Measurements from ENCODE around the gene CHRNA1. TPM values are rescaled to one million over a fixed set of nuclear protein-coding genes. Genes with fewer than 3 reads are reported as not detected.
A peak's percentile ranks its signal among the peaks of the same experiment; 100 is the strongest.

Gene CHRNA1
- total RNA-seq (2014; rRNA removed) (0.23 and 1.8 TPM in 2 replicates), Bru-seq, nascent RNA (percentile 16 among the genes with signal in this experiment), BruChase-seq, experiment 1, labeled RNA remaining after a 6-hour chase (percentile 16 among the genes with signal in this experiment), BruChase-seq, experiment 2, labeled RNA remaining after a 2-hour chase (percentile 22 among the genes with signal in this experiment)
- long read RNA-seq, partial matches to known transcripts, result 1 of 2 reads
- long read RNA-seq, other reads (novel, unspliced or antisense), result 0 of 2 reads

- intact Hi-C loops (cut with micrococcal nuclease), result loop anchor here (5.0 kb wide), 1 partner anchor 1238 kb away; the partner anchor contains the start of gene LNPK
- BruUV-seq (replicated peaks), result TSS peak; percentile 35
- H3K4me2 ChIP-seq (ENCODE audit: low read length), result peak within 1 kb of the TSS; percentile 50
- H4K20me1 ChIP-seq (ENCODE audit: low read length), result no peaks in the 10 kb centered on the region
- ChIA-PET POLR2A (ENCODE audit: unreplicated experiment) (no interaction called here), CTCF (interaction anchor here (0.8 to 1.8 kb wide), 3 partner anchors 15 to 61 kb away, joined by 3 to 25 read pairs (median 6); no protein-coding TSS in a partner anchor)
- ATAC-seq (peak; percentile 76), DNase-seq (peak; percentile 63)
- no peak within 1 kb of the TSS for H3K9ac ChIP-seq (ENCODE audit: low read length)
- TF ChIP-seq CTCF (conservative IDR thresholded peaks at IDR 0.05; ENCODE audit: low read depth, low read length), result no peak
- no peak for TF ChIP-seq EZH2 (IDR thresholded peaks at IDR 0.05; ENCODE audit: low read length, unreplicated experiment)
- no peak for TF ChIP-seq EZH2phosphoT487 (IDR thresholded peaks at IDR 0.05; ENCODE audit: borderline replicate concordance, low read length)
- H3K4me1 ChIP-seq (ENCODE audit: insufficient read depth, low read length), result peaks cover 30% of the 10 kb centered on the region
- H3K79me2 ChIP-seq (ENCODE audit: low read length), result no peaks in the 10 kb centered on the region
- no peaks in the 10 kb centered on the region for H3K36me3 ChIP-seq (ENCODE audit: low read depth, low read length)
- no peaks in the 10 kb centered on the region for H3K9me3 ChIP-seq (ENCODE audit: low read length)
- no peaks in the 10 kb centered on the region for H3F3A ChIP-seq (ENCODE audit: low read length, unreplicated experiment)
- no peak within 1 kb of the TSS for H2AFZ ChIP-seq (ENCODE audit: low read length)
- no peak within 1 kb of the TSS for H3K4me3 ChIP-seq (ENCODE audit: low read length)
- H3K27ac ChIP-seq (ENCODE audit: low read length), result no peak within 1 kb of the TSS
- no peaks in the 10 kb centered on the region for H3K9me2 ChIP-seq (replicated peaks; ENCODE audit: low read length)
- no peaks in the 10 kb centered on the region for H3K27me3 ChIP-seq (ENCODE audit: low read length)
Observed at GRCh38 chr2:174764280-174765255, at the start of gene CHRNA1. CHRNA1 (minus strand) TSS chr2:174764472; CDS start chr2:174764394, 78 bp downstream.

DNA sequence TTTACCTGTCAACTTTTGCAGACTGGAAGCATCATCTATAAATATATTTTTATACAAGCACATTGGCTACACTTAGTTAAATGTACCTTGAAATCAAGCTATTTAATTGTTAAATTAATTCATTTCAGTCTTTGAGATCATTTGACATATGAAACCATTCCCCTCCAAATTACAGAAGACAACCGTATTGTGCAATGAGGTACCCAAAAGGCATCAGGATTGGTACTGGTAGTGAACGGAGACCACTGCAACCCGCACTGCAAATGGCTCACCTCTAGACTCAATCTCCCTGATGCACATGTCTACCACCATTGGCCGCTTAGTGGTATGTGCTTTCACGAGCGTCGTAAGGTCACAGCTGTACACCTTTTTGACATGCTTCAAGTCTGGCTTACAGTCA lies 47.8 kb upstream of the CHRNA1 start:
- H3K27me3 ChIP-seq (ENCODE audit: low read length), result no peaks in the 10 kb centered on the region
- H3K9me2 ChIP-seq (replicated peaks; ENCODE audit: low read length), result no peaks in the 10 kb centered on the region
- ChIA-PET CTCF (no interaction called here), POLR2A (ENCODE audit: unreplicated experiment) (no interaction called here)
- no peaks in the 10 kb centered on the region for H3K9me3 ChIP-seq (ENCODE audit: low read length)
- no peak for ATAC-seq
- no peak overlapping the region for H3K4me2 ChIP-seq (ENCODE audit: low read length)
- no peak for TF ChIP-seq EZH2 (IDR thresholded peaks at IDR 0.05; ENCODE audit: low read length, unreplicated experiment)
- TF ChIP-seq EZH2phosphoT487 (IDR thresholded peaks at IDR 0.05; ENCODE audit: borderline replicate concordance, low read length), result no peak
- TF ChIP-seq CTCF (conservative IDR thresholded peaks at IDR 0.05; ENCODE audit: low read depth, low read length), result no peak
- no peak for DNase-seq
- H4K20me1 ChIP-seq (ENCODE audit: low read length), result no peaks in the 10 kb centered on the region
- intact Hi-C loops (cut with micrococcal nuclease), result no loop called here
- no peaks in the 10 kb centered on the region for H3K36me3 ChIP-seq (ENCODE audit: low read depth, low read length)
- no peaks in the 10 kb centered on the region for H3F3A ChIP-seq (ENCODE audit: low read length, unreplicated experiment)
- H2AFZ ChIP-seq (ENCODE audit: low read length), result no peak overlapping the region
- no peak overlapping the region for H3K27ac ChIP-seq (ENCODE audit: low read length)
- no peak overlapping the region for H3K9ac ChIP-seq (ENCODE audit: low read length)
- H3K79me2 ChIP-seq (ENCODE audit: low read length), result no peaks in the 10 kb centered on the region
- BruUV-seq (replicated peaks), result no TSS peak
- H3K4me1 ChIP-seq (ENCODE audit: insufficient read depth, low read length), result peaks cover 5% of the 10 kb centered on the region; the same call in 1 of the 2 replicates
- no peak overlapping the region for H3K4me3 ChIP-seq (ENCODE audit: low read length)

All from PC-3 (cell line).